Hair follicle dermal papilla cell (primary cell): Measurements from ENCODE around the gene ARHGEF12. TPM values are rescaled to one million over a fixed set of nuclear protein-coding genes. Genes with fewer than 3 reads are reported as not detected.

ENCODE experiments used
- small RNA-seq: library from RNA; depleted of rRNA; stranded (forward); fragments of <200 nt; gene quantifications from one replicate; pipeline ENCODE3, GENCODE V24; 2012
- total RNA-seq: library from RNA; depleted of rRNA; stranded (reverse); fragments of >200 nt; gene quantifications from 2 replicates; pipeline ENCODE4 v1.2.3, GENCODE V29; 2012

Gene ARHGEF12, protein sequence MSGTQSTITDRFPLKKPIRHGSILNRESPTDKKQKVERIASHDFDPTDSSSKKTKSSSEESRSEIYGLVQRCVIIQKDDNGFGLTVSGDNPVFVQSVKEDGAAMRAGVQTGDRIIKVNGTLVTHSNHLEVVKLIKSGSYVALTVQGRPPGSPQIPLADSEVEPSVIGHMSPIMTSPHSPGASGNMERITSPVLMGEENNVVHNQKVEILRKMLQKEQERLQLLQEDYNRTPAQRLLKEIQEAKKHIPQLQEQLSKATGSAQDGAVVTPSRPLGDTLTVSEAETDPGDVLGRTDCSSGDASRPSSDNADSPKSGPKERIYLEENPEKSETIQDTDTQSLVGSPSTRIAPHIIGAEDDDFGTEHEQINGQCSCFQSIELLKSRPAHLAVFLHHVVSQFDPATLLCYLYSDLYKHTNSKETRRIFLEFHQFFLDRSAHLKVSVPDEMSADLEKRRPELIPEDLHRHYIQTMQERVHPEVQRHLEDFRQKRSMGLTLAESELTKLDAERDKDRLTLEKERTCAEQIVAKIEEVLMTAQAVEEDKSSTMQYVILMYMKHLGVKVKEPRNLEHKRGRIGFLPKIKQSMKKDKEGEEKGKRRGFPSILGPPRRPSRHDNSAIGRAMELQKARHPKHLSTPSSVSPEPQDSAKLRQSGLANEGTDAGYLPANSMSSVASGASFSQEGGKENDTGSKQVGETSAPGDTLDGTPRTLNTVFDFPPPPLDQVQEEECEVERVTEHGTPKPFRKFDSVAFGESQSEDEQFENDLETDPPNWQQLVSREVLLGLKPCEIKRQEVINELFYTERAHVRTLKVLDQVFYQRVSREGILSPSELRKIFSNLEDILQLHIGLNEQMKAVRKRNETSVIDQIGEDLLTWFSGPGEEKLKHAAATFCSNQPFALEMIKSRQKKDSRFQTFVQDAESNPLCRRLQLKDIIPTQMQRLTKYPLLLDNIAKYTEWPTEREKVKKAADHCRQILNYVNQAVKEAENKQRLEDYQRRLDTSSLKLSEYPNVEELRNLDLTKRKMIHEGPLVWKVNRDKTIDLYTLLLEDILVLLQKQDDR (N-terminal part only)
- 97.0 and 113 TPM in 2 replicates for total RNA-seq

DNA sequence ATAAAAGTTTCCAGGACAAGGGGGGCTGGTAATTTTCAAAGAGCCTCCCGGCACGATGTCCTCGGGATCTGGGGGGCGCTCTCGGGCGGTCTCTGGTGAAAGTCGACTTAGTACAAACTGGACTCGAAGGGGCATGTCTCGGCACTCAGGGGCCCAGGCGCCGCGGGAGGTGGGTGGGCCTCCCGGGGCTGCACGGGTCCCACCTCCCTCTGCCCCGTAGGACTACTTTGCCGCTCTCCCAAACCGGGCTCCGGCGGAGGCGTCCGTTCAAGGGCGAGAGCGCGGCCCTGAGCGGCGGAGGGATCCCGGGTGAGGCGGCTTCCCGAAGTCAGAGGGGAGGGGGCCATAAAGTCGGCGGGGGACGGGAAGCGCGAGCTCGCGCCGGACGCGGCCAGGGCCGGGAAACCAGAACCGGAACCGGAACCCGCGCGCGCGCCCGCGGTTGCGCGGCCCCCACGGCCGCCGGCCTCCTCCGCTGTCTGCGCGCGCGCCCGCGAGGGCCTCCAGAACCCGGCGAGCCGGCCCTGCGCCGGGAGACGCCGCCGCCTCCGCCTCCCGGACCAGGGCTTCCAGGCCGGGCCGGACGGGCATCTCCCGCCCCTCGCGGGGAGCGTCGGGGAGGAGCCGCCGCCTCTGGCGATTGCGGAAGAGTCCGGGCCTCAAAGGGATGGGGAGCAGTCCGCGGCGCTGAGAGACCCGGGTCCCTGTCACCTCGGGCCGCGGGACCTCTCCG is at the start of gene ARHGEF12:
TSS of gene ARHGEF12 (plus strand) at position 506 of the 733 bp plus-strand sequence. CDS start 831 bp downstream, outside the sequence.

DNA sequence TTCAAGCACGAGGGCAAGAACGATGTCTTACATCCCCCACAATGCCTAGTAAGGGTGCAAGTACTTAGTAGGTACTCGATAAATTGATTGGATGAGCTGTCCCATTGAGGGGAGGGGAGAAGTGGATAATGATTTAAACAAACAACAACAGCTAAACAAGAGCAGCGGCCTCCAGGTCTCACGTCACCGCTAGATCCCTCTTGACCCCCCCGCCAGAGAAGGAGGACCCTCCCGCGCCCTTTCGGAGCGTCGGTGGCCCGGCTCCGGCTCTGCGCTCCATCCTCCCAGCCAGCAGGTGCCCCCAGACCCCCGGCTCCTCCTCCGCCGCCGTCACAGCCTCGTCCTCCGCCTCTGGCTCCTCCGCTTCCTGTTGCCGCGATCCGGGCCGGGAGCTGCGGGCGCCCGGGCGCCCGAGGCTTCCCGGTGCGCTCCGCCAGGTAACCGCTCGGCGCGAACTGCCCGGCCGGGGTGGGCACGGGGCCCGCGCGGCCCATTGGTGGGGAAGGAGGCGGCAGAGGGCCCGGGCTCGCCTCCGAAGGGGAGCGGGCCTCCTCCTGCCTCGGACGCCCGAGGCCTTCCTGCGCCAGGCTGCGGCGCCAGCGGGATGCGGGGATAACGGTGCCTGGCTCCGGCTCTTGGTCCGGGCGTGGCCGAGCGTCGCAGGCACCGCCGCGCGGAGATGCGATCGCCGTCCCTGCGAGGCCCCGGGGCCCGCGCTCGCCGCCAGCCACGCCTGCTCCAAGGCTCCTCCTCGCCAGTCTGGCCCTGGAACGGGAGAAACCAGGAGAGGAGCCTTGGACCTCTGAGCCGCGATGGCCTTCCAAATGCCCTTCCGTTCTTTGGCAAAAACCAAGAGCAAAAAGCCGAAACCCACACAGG is 11.0 kb upstream of the ARHGEF12 start, which contains the start of gene TLCD5:
TSS of gene TLCD5 (plus strand) at position 368 of the 879 bp plus-strand sequence. CDS start 2,143 bp downstream, outside the sequence.

DNA sequence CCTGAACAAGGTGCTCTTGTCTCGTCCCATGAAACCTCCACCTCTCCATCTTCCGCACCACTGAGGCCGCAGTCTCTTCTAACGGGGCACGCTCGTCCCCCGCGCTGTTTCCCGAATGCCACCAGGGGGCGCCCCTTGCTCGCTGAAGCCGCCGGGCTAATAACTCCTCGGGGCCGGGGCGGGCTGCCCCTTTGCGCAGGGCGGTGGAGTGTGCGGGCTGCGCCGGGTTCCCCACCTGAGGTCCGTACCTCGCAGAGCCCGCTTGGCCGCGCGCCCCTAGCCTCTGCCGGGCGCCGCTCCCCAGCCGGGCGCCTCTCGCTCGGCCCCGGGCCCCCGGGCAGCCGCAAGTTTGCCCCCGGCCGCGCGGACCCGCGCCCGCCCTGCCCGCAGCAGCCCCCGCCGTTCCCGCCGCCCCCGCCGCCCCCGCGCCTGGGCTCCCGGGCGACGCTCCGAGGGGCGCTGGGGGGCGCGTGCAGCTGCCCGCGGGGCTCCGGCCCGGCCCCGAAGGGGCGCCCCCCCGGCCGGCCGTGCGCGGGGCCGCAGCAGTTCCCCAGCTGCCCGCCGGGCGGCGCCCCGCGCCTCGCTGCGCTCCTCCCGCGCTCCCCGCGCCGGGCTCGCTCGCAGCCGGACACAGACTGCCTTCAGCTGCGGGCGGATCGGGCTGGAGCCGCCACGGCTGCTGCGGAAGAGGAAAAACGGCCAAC is 175.1 kb downstream of the ARHGEF12 start, which contains the start of gene GRIK4:
TSS of gene GRIK4 (plus strand) at position 633 of the 704 bp plus-strand sequence. CDS start 148,571 bp downstream, outside the sequence.

Small RNA genes within 50 kb of the gene (small RNA-seq; reads per million reads assigned to genes)
- 517 reads per million, percentile 99 among the genes with 10 or more reads in this experiment for gene RF00100

Other genes starting within 250 kb of the ARHGEF12 start
- gene TRIM29, start 198.3 kb upstream of the ARHGEF12 start, total RNA-seq, result 1.6 and 2.7 TPM in 2 replicates
- 30.0 and 35.0 TPM in 2 replicates for gene OAF, start 125.4 kb upstream of the ARHGEF12 start, total RNA-seq
- gene POU2F3, start 96.3 kb upstream of the ARHGEF12 start, total RNA-seq, result 0.12 and 0.16 TPM in 2 replicates
- gene TLCD5, start 11.1 kb upstream of the ARHGEF12 start, total RNA-seq, result 6.5 and 7.4 TPM in 2 replicates
- gene GRIK4, start 175.3 kb downstream of the ARHGEF12 start, total RNA-seq, result 0.16 TPM in 1 of 2 replicates, not detected in the other